PFSK-1 (cell line): ENCODE data around the gene SHH.

Source experiments
- FOXP2 ChIP-seq: optimal IDR thresholded peaks from 2 replicates; pipeline ENCODE3; 2011; ENCODE audit warnings: borderline replicate concordance, control low read depth, inconsistent platforms; ENCODE audit not compliant: insufficient read depth; ENCODE audit errors: extremely low read length, extremely low read depth
- POLR2AphosphoS5 ChIP-seq: IDR thresholded peaks from 2 replicates; pipeline ENCODE4 v1.6.1; 2012; ENCODE audit warnings: low read depth, mild to moderate bottlenecking, control low read depth, low read length, moderate library complexity
- SIN3A ChIP-seq: IDR thresholded peaks from 2 replicates; pipeline ENCODE4 v1.6.1; 2012; ENCODE audit warnings: mild to moderate bottlenecking, low read length, moderate library complexity, borderline replicate concordance; ENCODE audit not compliant: insufficient read depth
- TAF1 ChIP-seq: IDR thresholded peaks from 2 replicates; pipeline ENCODE4 v1.6.1; 2012; ENCODE audit warnings: low read length, control low read depth, borderline replicate concordance; ENCODE audit not compliant: insufficient read depth
- TF ChIP-seq, protein P1 (sequence below), 2 experiments: IDR thresholded peaks; 2 replicates each; pipeline versions ENCODE4 v1.6.1 to v1.8.0; 2011 to 2012; ENCODE audit warnings: low read depth in 2 of 2, low read length in 2 of 2, control low read depth in 1 of 2, inconsistent platforms in 1 of 2, mild to moderate bottlenecking in 1 of 2, moderate library complexity in 1 of 2; ENCODE audit not compliant: insufficient read depth in 1 of 2

Gene SHH

DNA sequence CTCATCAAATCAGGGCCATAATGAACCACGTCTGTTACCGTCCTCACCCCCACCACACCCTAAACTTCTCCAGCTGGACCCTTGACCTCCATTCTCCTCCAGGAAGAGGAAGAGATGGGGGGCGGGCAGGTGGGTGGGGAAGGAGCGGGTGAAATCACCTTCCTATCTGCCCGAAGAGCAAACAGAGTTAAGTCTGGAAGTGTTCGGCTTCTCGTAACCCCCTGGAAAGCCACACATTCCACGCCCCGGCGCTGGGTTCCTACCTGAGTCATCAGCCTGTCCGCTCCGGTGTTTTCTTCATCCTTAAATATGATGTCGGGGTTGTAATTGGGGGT is 736 bp downstream of the SHH start:
- no peak for TF ChIP-seq FOXP2
- no peak for TF ChIP-seq SIN3A
- TF ChIP-seq POLR2AphosphoS5, result no peak
- TF ChIP-seq TAF1, result no peak
- TF ChIP-seq, protein P1, sequence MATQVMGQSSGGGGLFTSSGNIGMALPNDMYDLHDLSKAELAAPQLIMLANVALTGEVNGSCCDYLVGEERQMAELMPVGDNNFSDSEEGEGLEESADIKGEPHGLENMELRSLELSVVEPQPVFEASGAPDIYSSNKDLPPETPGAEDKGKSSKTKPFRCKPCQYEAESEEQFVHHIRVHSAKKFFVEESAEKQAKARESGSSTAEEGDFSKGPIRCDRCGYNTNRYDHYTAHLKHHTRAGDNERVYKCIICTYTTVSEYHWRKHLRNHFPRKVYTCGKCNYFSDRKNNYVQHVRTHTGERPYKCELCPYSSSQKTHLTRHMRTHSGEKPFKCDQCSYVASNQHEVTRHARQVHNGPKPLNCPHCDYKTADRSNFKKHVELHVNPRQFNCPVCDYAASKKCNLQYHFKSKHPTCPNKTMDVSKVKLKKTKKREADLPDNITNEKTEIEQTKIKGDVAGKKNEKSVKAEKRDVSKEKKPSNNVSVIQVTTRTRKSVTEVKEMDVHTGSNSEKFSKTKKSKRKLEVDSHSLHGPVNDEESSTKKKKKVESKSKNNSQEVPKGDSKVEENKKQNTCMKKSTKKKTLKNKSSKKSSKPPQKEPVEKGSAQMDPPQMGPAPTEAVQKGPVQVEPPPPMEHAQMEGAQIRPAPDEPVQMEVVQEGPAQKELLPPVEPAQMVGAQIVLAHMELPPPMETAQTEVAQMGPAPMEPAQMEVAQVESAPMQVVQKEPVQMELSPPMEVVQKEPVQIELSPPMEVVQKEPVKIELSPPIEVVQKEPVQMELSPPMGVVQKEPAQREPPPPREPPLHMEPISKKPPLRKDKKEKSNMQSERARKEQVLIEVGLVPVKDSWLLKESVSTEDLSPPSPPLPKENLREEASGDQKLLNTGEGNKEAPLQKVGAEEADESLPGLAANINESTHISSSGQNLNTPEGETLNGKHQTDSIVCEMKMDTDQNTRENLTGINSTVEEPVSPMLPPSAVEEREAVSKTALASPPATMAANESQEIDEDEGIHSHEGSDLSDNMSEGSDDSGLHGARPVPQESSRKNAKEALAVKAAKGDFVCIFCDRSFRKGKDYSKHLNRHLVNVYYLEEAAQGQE (IDR thresholded peaks at IDR 0.05; ENCODE audit: insufficient read depth in 1 of 2, low read depth in 2 of 2, low read length in 2 of 2), result no peak

DNA sequence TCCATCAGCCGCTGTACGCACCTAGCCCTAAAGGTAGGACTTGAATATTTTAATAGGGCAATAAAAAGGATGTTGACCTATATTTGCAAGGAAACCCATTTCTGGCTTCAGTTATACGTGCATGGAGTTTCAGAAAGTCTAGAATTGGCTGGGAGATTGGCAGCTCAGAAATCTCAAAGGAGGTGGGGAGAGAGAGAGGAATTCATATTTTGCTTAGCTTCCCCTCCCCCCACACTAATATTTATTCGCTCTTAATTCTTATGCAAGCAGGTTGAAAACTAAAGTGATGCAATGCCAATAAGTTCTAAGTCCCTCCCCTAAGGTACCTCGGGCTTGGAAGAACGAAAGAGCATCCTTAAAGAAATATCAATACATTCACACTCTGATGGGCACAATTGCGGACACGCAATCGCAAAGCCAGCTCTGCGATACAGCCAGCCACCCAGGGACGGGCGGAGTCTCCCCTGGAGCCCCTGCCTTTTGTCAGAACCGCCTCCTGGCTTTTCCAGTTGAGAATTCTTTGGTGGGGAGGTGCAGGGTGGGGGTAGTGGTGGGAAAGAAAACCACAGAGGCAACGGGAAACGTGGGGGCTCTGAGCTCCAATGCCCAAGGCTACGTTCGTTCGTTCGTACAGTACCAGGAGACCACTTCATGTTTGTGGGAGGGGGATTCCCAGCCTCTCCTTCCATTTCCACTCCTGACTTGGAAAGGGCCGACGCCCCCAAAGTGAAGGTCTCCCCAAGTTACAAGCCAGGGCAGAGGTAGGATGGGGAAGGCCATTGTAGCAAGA is 1.3 kb downstream of the SHH start:
- TF ChIP-seq SIN3A (no peak), FOXP2 (no peak), TAF1 (no peak)

- TF ChIP-seq, protein P1 (IDR thresholded peaks at IDR 0.05; ENCODE audit: insufficient read depth in 1 of 2, low read depth in 2 of 2, low read length in 2 of 2), result no peak
- TF ChIP-seq SIN3A (no peak), TAF1 (no peak), POLR2AphosphoS5 (no peak), FOXP2 (no peak)
Measured at GRCh38 chr7:155809947-155810769, 2.1 kb downstream of the SHH start.

GRCh38 chr7:155809332-155809946 is 2.8 kb downstream of the SHH start:
- TF ChIP-seq POLR2AphosphoS5 (no peak), SIN3A (no peak)
- TF ChIP-seq, protein P1 (IDR thresholded peaks at IDR 0.05; ENCODE audit: insufficient read depth in 1 of 2, low read depth in 2 of 2, low read length in 2 of 2), result no peak

DNA sequence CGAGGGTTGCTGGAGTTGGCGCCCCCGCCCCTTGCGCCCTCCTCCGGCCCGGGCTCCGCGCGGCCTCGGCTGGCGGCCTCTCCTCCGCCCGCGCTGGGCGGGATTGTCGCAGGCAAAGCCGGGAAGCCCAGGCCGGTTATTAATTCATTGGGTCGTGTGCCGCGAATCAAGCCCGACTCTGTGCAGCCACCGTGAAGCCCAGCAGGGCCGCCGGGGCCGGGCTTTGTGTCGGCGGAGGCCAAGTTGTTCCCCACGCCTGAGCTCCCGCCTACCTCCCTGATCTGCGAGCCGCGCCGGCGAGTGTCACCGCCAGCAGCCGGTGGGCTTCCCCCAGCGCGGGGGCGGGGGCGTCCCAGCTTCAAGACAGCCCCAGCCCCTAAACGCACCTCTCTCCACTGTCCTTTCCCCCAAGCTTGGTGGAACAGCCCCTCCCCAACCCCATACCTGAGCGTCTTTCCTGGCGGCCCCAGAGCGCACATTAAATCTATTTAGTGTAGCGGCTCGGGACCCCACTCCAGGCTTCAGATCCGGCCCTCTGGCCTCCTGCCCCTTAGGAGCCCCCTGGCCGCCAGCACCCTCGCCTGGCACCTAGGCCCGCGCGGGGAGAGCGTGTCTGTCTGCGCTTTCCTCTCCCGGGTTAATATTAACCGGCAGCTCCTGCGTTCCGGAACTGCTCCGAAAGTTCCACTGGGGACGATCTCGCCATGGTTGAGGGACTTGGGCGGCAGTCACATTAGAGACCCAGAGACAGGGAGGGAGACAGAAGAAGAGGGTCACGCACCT is 3.5 kb downstream of the SHH start:
- TF ChIP-seq TAF1 (no peak), SIN3A (no peak), FOXP2 (no peak), POLR2AphosphoS5 (no peak)
